OCI-LY3 (cell line): ENCODE data around the gene ALOXE3.

ENCODE experiments used
- H2AFZ ChIP-seq: fragments of 200-600, 300-600 bp; shearing (Covaris generic); 2 replicates; pipeline ENCODE4 v1.6.0; 2014; ENCODE audit warnings: antibody characterized with exemption, low read depth, low read length
- H3K27ac ChIP-seq: fragments of 200-600, 300-600 bp; sonication (generic); 2 replicates; pipeline ENCODE4 v1.5.1; 2014; ENCODE audit warnings: mild to moderate bottlenecking, low read length, moderate library complexity, mixed read lengths
- H3K27me3 ChIP-seq: fragments of 200-600, 300-600 bp; sonication (generic); 2 replicates; pipeline ENCODE4 v1.6.1; 2014; ENCODE audit warnings: low read depth, low read length, mixed read lengths
- H3K36me3 ChIP-seq: fragments of 200-600, 300-600 bp; sonication (generic); replicated peaks from 2 replicates; pipeline ENCODE3; 2014; ENCODE audit warnings: low read depth, low read length, mixed read lengths
- H3K4me1 ChIP-seq: fragments of 300-600, 200-600 bp; sonication (generic); 2 replicates; pipeline ENCODE4 v1.6.1; 2014; ENCODE audit warnings: low read length, mixed read lengths
- H3K4me2 ChIP-seq: fragments of 200-600, 300-600 bp; sonication (generic); 2 replicates; pipeline ENCODE4 v1.6.1; 2014; ENCODE audit warnings: low read length, mixed read lengths
- H3K4me3 ChIP-seq: fragments of 300-600, 200-600 bp; sonication (generic); 2 replicates; pipeline ENCODE4 v1.5.1; 2014; ENCODE audit warnings: antibody characterized with exemption, mild to moderate bottlenecking, low read length, moderate library complexity
- H3K79me2 ChIP-seq: fragments of 300-600, 200-600 bp; shearing (Covaris generic); 2 replicates; pipeline ENCODE4 v1.6.1; 2014; ENCODE audit warnings: mild to moderate bottlenecking, low read length, mixed read lengths
- H3K9ac ChIP-seq: fragments of 300-600, 200-600 bp; shearing (Covaris generic); 2 replicates; pipeline ENCODE4 v1.6.0; 2014; ENCODE audit warnings: mild to moderate bottlenecking, low read length, moderate library complexity
- H3K9me3 ChIP-seq: fragments of 200-600, 300-600 bp; shearing (Covaris generic); 2 replicates; pipeline ENCODE4 v1.6.1; 2014; ENCODE audit warnings: low read length, mixed read lengths; ENCODE audit not compliant: insufficient read depth
- H4K20me1 ChIP-seq: fragments of 200-600, 300-600 bp; sonication (generic); 2 replicates; pipeline ENCODE4 v1.6.1; 2016; ENCODE audit warnings: low read length, mixed read lengths; ENCODE audit not compliant: insufficient read depth
- CTCF ChIP-seq: fragments of 200-600, 300-600 bp; sonication (generic); IDR thresholded peaks from 2 replicates; pipeline ENCODE4 v1.5.1; 2014; ENCODE audit warnings: antibody characterized with exemption, low read length, low read depth
- EZH2phosphoT487 ChIP-seq: fragments of 200-600 bp; shearing (Covaris generic); IDR thresholded peaks from 2 replicates; pipeline ENCODE4 v1.6.1; 2018; ENCODE audit warnings: antibody characterized with exemption, mixed run types, low read depth

The ALOXE3 gene

GRCh38 chr17:8153031-8153451 lies 34.7 kb upstream of the ALOXE3 start:
- Histone ChIP-seq H3K9me3 (no peaks in the 10 kb centered on the region), H3K4me2 (peak overlapping the region; percentile 99), H3K27ac (no peak overlapping the region), H3K4me3 (peak overlapping the region; percentile 97; the same call in 1 of the 2 replicates), H2AFZ (no peak overlapping the region), H3K4me1 (peaks cover 20% of the 10 kb centered on the region), H3K9ac (no peak overlapping the region), H4K20me1 (no peaks in the 10 kb centered on the region), H3K36me3 (no peaks in the 10 kb centered on the region), H3K79me2 (peaks cover 9% of the 10 kb centered on the region; the same call in 1 of the 2 replicates), H3K27me3 (no peaks in the 10 kb centered on the region)
- TF ChIP-seq EZH2phosphoT487: no peak
- TF ChIP-seq CTCF: no peak

GRCh38 chr17:8152112-8152775 lies 33.9 kb upstream of the ALOXE3 start, which contains the start of gene PER1:
Gene PER1, minus strand, starts transcription at chr17:8152404. Its CDS starts 1,698 bp downstream, at chr17:8150706.
- peak within 1 kb of the TSS; percentile 80 for H3K9ac ChIP-seq
- H3K27me3 ChIP-seq: no peaks in the 10 kb centered on the region
- peak within 1 kb of the TSS; percentile 37 for H3K27ac ChIP-seq
- H3K4me2 ChIP-seq: peak within 1 kb of the TSS; percentile 99
- H2AFZ ChIP-seq: no peak within 1 kb of the TSS
- peaks cover 20% of the 10 kb centered on the region for H3K4me1 ChIP-seq
- no peaks in the 10 kb centered on the region for H3K36me3 ChIP-seq
- H3K9me3 ChIP-seq: no peaks in the 10 kb centered on the region
- H4K20me1 ChIP-seq: no peaks in the 10 kb centered on the region
- peaks cover 9% of the 10 kb centered on the region; the same call in 1 of the 2 replicates for H3K79me2 ChIP-seq
- TF ChIP-seq CTCF (no peak), EZH2phosphoT487 (no peak)
- H3K4me3 ChIP-seq: peak within 1 kb of the TSS; percentile 97

- Histone ChIP-seq H3K9ac (peak overlapping the region; percentile 80), H2AFZ (no peak overlapping the region), H3K4me1 (peaks cover 20% of the 10 kb centered on the region), H3K27ac (peak overlapping the region; percentile 37), H3K4me2 (peak overlapping the region; percentile 99), H3K27me3 (no peaks in the 10 kb centered on the region), H3K4me3 (peak overlapping the region; percentile 97), H4K20me1 (no peaks in the 10 kb centered on the region), H3K9me3 (no peaks in the 10 kb centered on the region), H3K36me3 (no peaks in the 10 kb centered on the region), H3K79me2 (peaks cover 9% of the 10 kb centered on the region; the same call in 1 of the 2 replicates)
- no peak for TF ChIP-seq CTCF
- TF ChIP-seq EZH2phosphoT487: no peak
These were observed 33.4 kb upstream of the ALOXE3 start for GRCh38 chr17:8151641-8152111.

- peaks cover 9% of the 10 kb centered on the region; the same call in 1 of the 2 replicates for H3K79me2 ChIP-seq
- peak overlapping the region; percentile 80 for H3K9ac ChIP-seq
- TF ChIP-seq EZH2phosphoT487: no peak
- no peak for TF ChIP-seq CTCF
- H3K4me3 ChIP-seq: peak overlapping the region; percentile 97
- H3K9me3 ChIP-seq: no peaks in the 10 kb centered on the region
- peak overlapping the region; percentile 37 for H3K27ac ChIP-seq
- no peaks in the 10 kb centered on the region for H4K20me1 ChIP-seq
- peak overlapping the region; percentile 99 for H3K4me2 ChIP-seq
- no peak overlapping the region for H2AFZ ChIP-seq
- H3K4me1 ChIP-seq: peaks cover 20% of the 10 kb centered on the region
- no peaks in the 10 kb centered on the region for H3K27me3 ChIP-seq
- H3K36me3 ChIP-seq: no peaks in the 10 kb centered on the region
These were observed 32.9 kb upstream of the ALOXE3 start for GRCh38 chr17:8151120-8151640.
